ENCODE data around the gene KCNJ1.

The KCNJ1 gene

DNA sequence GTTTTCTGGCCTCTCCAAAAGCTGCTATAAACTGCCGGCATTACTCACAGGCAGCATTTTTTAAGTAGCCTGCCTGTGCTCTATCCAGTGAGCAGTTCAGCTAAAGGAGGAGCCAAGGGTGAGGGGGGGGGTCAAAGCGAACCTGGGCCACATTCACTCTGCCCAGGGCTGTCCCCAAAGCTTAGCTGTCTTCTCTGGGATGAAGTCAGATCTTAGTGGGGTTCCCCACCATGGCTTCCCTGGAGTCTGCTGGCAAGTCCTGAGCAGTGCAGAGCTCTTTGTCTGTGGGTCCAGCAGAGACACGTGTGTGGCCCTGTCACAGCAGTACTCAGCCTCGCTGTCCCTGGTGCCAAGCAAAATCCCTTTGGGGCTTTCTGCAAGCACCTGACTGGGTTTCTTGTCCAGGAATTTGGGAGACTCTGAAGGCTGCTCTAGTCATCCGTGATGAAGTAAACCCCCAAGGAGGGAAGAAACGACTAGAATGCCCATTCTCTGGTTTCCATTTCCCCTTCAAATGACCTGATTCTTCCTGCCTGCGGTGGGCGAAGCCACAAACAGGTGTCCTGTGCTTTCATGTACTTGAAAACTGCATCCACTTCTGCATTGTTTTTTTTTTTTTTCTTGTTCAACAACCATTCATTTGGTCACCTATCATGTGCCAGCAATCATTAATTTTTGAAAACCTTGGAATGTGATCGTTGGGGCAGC, 26.6 kb upstream of the KCNJ1 start:
- TF ChIP-seq ZNF274 (IDR thresholded peaks at IDR 0.05; ENCODE audit: low read depth, low read length) = no peak
- no peak overlapping the region for H3K4me3 ChIP-seq (ENCODE audit: low read length)

DNA sequence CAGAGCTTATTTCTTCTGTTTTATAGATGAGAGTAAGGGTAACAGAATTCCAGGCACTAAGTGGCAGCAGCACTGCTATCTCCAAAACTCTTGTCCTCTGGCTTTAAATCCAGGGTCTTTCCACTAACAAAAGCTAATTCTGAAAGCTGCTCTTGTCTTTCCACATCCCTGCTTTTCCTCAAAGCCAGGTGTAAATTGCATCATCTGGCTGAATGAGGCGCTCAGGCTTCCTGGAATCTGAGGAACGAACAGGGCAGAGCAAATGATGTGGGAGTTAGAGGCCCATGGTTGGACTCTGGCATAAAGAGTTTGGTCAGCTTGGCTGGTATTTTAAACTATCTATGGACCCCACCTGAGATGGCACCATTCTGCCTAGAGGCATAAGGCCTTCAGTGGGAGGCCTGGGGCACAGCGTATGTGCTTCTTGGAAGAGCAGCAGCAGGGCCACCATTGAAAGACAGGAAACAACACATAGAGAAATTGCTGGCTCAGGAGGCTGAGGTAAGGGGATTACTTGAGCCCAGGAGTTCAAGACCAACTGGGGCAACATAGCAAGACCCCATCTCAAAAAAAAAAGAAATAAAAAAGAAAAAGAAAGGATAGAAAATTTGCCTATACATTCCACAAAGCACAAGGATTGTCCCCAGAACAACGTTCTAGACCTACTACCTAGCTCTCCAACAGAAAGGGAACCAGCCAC, 25.9 kb upstream of the KCNJ1 start:
- TF ChIP-seq ZNF274 (IDR thresholded peaks at IDR 0.05; ENCODE audit: low read depth, low read length) = no peak
- H3K4me3 ChIP-seq (ENCODE audit: low read length) = no peak overlapping the region

GRCh38 chr11:128891913-128892398, 24.9 kb upstream of the KCNJ1 start:
- no peak overlapping the region for H3K4me3 ChIP-seq (ENCODE audit: low read length)
- no peak for TF ChIP-seq ZNF274 (IDR thresholded peaks at IDR 0.05; ENCODE audit: low read depth, low read length)

GRCh38 chr11:128890543-128891368, 23.7 kb upstream of the KCNJ1 start, which contains the start of gene KCNJ5:
Gene KCNJ5 (plus strand): TSS chr11:128891356. CDS start chr11:128911274, 19,918 bp downstream.
- no peak within 1 kb of the TSS for H3K4me3 ChIP-seq (ENCODE audit: low read length)
- TF ChIP-seq ZNF274 (IDR thresholded peaks at IDR 0.05; ENCODE audit: low read depth, low read length) = no peak

DNA sequence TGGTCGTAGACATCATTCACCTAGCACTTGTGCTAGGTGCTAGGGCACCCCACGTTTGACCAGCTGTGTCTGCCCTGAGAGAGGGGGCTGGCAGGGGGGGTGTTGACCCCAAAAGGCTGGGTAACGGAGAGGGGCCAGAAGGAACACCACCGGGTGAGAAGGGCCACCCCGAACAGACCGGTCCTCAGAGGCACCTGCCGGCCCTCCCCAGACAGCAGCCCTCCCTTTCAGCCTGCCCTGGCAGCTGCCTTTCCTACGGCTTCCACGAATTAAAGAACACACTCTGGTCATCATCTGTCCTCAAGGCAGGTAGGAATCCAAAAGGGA, 23.1 kb upstream of the KCNJ1 start:
- TF ChIP-seq ZNF274 (IDR thresholded peaks at IDR 0.05; ENCODE audit: low read depth, low read length) = no peak

DNA sequence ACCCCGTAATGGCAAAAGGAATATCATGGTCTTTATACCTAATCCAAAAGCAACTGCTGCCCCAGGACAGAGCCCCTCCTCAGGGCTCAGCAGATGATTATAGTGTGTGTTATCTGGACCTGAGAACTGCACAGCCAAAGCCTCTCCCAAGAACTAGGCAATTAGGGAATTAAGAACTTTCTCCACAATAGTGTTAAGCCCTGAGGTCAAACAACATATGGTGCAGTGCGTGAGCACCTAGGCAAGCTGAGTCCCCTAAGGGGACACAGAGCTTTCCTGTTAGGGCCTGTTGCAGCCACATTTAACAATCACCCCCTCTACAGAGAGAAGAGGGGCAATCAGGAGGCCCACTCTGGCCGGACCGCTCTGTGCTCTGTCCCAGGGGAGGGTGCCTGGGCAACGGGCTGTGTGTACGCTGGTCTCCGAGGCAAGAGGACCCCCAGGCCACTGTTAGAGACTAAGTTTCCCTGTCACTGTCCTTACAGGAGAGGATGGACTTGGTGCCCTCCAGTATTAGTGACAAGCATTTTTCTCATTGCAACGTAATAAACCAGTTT, 22.6 kb upstream of the KCNJ1 start:
- no peak for TF ChIP-seq ZNF274 (IDR thresholded peaks at IDR 0.05; ENCODE audit: low read depth, low read length)
- no peak overlapping the region for H3K4me3 ChIP-seq (ENCODE audit: low read length)

More for the DNA sequence above, 23.1 kb upstream of the KCNJ1 start:
- H3K4me3 ChIP-seq (ENCODE audit: low read length) = no peak overlapping the region

- no peak overlapping the region for H3K4me3 ChIP-seq (ENCODE audit: low read length)
- no peak for TF ChIP-seq ZNF274 (IDR thresholded peaks at IDR 0.05; ENCODE audit: low read depth, low read length)
Measured at GRCh38 chr11:128888034-128888985, 21.2 kb upstream of the KCNJ1 start.

DNA sequence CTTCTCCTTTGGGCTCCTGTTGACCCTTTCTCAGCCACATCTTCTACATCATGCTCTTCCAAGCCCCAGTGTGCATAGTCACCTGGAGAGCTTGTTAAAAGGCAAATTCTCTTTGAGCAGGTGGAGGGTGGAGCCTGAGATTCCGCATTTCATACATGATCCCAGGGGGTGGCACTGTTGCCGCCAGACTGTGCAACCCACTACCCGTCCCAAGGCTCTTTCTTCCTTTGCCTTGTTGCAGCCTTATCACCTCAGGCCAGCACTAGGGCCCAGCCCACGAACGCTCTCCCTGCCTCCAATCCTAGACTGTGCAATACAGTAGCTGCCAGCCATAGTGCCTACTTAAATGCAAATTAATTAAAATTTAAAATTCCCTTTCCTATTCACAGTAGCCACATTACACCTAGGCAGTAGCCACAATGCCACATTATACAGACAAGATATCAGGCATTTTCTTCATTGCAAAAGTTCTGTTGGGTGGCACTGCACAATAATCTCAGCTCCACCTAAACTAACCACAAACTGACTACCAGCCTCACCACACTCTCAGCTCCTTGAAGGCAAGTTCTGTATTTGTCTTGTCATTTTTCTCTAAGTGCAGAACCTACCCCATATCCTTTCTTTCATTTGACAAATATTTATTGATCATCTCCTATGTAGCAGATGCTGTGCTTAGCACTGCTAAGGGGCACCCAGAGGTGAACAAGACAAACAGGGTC, 19.5 kb upstream of the KCNJ1 start:
- H3K4me3 ChIP-seq (ENCODE audit: low read length) = no peak overlapping the region
- TF ChIP-seq ZNF274 (IDR thresholded peaks at IDR 0.05; ENCODE audit: low read depth, low read length) = no peak

DNA sequence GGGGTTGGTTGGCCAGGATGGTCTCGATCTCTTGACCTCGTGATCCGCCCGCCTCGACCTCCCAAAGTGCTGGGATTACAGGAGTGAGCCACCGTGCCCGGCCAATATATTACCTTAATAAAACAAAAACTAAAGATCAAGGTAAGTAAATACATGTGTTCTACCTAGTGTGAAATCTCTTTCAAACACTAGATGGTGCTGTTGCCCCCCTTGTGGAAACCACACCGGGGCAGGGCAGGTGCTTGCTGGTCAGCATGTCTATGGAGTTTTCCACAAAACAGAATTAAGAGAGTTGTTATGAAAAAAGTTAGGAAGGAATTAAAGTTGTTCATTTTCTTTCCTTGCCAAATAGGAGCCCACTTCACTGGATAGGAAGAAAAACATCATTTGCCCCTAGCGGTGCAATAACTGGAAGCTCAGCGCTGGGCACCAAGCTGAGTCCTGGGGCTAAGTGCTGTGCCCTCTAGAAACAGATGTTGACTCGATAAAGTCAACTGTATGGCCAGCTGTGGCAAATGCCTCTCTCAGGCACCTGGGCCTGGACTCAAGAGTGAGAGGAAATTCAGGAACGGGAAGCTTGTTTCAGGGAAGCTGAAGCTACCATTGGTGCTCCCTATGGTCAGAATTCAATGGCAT, 17.7 kb upstream of the KCNJ1 start:
- H3K4me3 ChIP-seq (ENCODE audit: low read length) = no peak overlapping the region
- no peak for TF ChIP-seq ZNF274 (IDR thresholded peaks at IDR 0.05; ENCODE audit: low read depth, low read length)

DNA sequence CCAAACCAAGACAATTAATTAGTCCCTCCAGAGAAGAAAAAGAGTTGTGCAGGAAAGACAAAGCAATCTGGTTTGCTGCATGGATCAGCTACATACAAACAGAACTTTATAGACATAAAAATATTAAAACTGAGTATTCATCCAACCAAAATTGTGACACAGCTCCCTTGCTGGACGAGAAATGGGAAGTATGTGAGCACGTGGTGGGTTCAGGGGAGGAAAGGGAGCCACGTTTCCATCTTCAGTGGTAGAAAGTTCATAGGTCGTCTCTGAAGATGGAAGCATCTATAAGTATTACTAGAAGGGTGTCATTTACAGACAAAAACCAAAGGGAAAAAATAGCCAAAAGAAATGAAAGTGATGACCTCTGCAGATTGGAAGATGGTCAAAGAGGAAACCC, 17.0 kb upstream of the KCNJ1 start:
- no peak for TF ChIP-seq ZNF274 (IDR thresholded peaks at IDR 0.05; ENCODE audit: low read depth, low read length)

DNA sequence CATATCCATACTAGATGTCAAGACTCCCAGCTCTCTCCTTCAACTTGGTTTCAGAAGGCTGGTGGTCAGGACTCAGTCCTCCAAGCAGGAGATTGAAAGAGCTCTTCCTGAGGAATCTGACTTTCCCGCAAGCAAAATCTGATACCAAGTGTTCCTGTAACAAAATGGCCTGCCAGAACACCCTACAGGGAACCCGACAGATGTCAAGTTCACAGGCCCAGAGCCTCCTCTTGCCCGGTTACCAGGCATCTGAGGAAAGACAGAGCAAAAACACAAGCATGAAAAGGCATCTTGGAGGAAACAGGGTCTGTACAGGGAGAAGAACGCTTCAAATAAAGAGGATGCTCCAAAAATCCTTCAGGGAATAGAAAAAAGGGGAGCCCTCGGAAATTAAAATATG, 15.4 kb upstream of the KCNJ1 start:
- H3K4me3 ChIP-seq (ENCODE audit: low read length) = no peak overlapping the region
- TF ChIP-seq ZNF274 (IDR thresholded peaks at IDR 0.05; ENCODE audit: low read depth, low read length) = no peak

More for the DNA sequence above, 17.0 kb upstream of the KCNJ1 start:
- H3K4me3 ChIP-seq (ENCODE audit: low read length) = no peak overlapping the region

GRCh38 chr11:128881221-128881620, 14.1 kb upstream of the KCNJ1 start:
- no peak overlapping the region for H3K4me3 ChIP-seq (ENCODE audit: low read length)
- TF ChIP-seq ZNF274 (IDR thresholded peaks at IDR 0.05; ENCODE audit: low read depth, low read length) = no peak
